GM21529 (cell line): Measurements from ENCODE around the gene SMYD4.
"Not testable (repeated sequence)": the region's sequence is repeated elsewhere in the genome, so short reads cannot be mapped to it uniquely, and the experiment has no call there.

ENCODE experiments used
- ATAC-seq: cut with Tn5 transposase; IDR thresholded peaks from one replicate; pipeline ENCODE4 v1.9.1; 2021; ENCODE audit not compliant: unreplicated experiment

Gene SMYD4, protein sequence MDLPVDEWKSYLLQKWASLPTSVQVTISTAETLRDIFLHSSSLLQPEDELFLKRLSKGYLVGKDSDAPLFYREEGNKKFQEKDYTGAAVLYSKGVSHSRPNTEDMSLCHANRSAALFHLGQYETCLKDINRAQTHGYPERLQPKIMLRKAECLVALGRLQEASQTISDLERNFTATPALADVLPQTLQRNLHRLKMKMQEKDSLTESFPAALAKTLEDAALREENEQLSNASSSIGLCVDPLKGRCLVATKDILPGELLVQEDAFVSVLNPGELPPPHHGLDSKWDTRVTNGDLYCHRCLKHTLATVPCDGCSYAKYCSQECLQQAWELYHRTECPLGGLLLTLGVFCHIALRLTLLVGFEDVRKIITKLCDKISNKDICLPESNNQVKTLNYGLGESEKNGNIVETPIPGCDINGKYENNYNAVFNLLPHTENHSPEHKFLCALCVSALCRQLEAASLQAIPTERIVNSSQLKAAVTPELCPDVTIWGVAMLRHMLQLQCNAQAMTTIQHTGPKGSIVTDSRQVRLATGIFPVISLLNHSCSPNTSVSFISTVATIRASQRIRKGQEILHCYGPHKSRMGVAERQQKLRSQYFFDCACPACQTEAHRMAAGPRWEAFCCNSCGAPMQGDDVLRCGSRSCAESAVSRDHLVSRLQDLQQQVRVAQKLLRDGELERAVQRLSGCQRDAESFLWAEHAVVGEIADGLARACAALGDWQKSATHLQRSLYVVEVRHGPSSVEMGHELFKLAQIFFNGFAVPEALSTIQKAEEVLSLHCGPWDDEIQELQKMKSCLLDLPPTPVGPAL

DNA sequence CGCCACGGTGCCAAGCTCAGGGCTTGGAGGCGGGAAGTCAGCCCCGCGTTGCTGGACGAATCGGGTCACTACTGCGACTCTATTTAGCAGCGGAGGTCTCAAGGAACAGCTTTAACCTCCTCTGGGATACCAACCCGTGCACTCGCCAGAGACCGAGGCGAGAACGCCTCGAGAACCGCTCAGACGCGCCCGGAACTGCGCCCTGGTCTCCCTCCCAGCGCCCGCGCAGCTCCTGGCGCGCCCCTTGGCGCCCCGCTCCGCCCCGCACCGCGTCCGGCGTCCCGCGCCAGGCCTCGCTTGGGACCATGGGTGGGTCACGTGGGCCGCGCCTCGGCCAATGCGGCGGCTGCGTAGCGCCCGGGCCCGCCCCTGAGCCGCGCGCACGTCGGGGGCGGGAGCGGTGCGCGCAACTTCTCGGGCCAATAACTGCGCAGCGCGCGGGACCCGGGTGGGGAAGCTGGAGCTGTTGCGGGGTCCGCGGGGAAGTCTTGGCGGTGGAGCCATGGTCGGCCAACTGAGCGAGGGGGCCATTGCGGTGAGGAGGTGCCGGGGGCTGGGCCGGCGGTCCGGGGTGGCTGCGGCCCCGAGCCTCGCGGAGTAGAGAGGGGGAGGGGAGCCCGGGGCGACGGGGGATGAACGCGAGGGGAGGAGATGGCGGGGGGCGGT is at the start of gene SMYD4, which contains the start of gene RPA1:
Gene SMYD4 (minus strand): TSS at position 311 of the 666 bp plus-strand sequence. CDS start 1,908 bp downstream, outside the sequence.
Gene RPA1 (plus strand): TSS at position 414 of the 666 bp plus-strand sequence. CDS start 89 bp downstream, at position 503.
- peak; percentile 87 for ATAC-seq

DNA sequence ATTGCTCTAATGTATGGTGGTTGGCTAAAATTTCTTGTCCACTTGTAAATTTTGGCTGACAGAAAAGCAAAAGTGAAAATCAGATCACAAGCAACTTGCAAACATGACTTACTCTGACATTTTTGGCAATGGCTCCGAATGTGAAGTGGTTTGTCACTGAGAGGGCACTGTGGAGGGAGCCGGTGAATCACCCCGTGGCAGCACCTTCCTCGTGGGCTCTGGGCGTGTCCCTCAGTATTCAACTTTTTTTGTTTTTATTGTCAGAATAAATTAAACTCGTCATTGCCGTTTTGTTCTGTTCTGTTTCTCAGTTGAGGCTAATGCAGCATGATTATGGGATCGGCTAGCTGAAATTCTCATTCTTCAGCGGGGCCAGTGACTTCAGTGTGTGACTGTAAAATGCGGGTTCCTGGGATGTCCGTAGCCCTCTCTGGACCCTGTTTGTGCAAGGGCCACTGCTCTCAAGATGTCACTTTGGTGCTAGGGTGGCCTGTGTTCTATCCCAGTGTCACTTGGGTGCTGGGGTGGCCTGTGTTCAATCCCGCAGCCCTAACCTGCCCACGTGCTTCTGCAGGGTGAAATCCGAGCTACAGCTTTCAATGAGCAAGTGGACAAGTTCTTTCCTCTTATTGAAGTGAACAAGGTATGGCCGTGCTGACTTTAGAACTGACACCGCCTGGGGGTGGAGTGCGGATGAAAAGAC is 48.9 kb upstream of the SMYD4 start:
- ATAC-seq = no peak

DNA sequence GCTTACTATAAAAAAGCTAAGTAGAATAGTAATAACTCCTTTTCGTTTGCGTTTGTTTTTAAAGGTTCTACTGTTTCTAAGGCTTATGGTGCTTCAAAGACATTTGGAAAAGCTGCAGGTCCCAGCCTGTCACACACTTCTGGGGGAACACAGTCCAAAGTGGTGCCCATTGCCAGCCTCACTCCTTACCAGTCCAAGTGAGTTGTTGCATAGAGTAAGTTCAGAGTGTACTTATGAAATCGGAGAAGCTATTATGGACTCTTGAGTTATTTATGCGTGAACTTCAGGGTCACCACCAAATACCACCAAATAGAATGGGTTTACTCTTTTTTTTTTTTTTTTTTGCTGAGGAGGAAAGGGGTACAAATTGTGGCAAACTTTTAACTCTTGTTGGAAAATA is 45.9 kb upstream of the SMYD4 start:
- ATAC-seq = no peak

DNA sequence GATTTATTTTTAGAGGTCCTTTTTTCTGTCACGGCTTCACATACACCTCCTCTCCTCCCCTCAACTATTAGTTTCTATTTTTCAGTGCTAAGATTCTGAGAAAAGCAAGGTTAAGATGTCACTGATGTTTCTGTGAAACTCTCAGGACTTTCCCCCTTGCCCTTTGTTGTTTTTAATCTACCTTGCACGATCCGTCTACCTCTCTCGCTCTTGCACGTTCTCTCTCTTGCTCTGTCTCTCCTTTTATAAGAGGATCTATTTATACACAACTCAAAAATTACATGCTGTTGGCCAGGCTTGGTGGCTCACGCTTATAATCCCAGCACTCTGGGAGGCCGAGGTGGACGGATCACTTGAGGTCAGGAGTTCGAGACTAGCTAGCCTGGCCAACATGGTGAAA is 43.7 kb upstream of the SMYD4 start:
- ATAC-seq = no peak

DNA sequence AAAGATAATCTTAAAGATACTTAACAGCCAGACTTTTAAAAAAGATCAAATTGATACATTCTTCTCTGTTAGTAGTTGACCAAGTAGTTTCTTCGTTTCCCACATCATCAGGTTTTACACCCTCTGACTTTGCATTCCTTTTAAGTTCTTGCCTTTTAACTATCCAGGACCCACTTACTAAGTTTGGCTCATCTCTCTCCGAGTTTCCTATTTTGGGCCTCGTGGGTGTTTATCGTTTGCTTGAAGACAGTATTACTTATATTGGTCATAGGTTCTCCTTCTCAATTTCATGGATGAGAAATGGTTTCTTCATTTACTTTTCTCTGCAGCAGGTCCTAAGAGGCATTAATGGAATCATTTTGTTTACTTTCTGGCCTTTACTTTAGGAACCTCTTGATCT is 43.3 kb upstream of the SMYD4 start:
- ATAC-seq = no peak

DNA sequence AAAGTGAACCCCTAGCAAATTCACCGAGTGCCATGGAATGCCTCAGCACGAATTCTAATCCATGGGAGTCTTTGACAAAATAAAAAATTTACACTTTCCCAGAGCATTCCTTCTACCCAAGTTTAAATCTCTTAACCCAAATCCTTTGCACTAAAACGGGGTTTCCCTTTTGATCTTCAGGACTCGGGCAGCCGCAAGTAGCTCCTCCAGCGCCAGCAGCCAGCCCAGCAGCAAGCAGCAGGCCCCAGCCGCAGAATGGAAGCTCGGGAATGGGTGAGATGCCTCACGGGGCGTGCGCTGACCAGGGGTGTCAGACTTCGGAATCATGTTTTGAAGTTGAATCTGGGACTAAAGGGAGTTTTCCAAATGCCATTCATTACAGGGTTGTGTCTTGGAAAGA is 42.6 kb upstream of the SMYD4 start:
- ATAC-seq = no peak

DNA sequence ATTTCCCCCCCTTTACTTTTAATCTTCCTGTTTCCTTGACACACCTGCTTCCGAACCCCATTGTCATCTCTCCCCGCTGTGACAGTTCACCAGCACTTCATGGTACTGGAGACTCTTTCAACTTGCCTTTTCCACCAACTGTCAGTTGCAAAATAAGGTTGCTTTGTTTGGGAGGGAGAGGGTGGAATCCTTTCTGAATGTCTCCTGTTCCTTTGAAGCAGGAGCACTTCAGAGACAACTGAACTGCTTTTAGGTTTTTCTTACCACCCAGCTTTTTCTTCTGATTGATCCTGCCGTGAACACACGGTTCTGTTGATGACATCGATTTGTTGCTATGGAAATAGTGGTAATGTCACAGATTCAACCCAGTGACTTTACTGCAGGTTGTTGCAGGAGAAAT is 42.1 kb upstream of the SMYD4 start:
- ATAC-seq = no peak

DNA sequence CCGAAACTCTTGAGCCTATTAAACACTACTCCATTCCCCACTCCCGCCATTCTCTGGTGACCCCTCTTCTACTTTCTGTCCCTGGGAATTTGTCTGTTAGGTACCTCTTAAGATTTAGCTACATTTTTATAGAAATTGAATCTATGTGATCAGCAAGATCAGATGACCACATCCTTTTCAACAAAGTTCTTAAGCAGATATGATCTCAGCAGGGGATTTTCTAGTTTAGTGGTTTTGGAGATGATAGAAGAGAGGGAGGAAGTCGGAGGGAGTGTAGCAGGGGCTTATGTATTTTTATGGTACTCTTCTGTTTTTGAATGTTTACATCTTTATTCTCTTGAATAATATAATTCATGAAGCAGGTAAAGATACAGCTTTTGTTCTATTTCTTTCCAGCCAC is 40.9 kb upstream of the SMYD4 start:
- ATAC-seq = no peak

DNA sequence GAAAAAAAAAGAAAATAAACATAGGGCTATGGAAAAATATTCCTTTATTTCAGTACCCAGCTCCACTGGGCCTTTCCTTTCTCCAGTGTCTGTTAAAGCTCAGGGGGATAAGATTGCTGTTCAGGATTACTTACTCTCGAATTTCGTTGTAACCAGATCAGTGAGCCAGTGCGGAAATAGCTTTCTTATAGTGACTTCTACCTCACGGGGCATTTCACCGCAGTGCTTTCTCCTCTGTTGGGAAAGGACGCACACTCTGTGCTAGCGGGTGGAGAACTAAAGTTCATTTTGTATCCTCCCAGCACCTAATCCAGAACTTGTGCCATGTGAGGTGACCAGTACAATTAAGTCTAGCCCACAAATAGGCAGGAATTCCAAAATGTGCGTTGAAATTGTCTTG is 38.4 kb upstream of the SMYD4 start:
- ATAC-seq = no peak

DNA sequence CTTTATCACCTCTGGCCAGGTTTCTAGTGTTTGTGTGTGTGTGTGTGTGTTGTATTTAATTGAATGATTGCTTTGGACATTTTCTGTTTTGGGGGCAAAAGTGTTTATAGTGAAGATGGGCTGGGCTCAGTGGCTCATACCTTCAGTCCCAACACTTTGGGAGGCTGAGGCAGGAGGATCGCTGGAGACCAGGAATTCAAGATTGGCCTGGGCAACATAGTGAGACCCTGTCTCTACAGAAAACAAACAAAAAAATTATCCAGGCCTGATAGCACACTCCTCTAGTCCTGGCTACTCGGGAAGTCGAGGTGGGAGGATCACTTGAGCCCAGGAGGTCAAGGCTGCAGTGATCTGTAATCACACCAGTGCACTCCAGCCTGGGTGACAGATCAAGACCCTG is 37.6 kb upstream of the SMYD4 start:
- ATAC-seq = no peak

DNA sequence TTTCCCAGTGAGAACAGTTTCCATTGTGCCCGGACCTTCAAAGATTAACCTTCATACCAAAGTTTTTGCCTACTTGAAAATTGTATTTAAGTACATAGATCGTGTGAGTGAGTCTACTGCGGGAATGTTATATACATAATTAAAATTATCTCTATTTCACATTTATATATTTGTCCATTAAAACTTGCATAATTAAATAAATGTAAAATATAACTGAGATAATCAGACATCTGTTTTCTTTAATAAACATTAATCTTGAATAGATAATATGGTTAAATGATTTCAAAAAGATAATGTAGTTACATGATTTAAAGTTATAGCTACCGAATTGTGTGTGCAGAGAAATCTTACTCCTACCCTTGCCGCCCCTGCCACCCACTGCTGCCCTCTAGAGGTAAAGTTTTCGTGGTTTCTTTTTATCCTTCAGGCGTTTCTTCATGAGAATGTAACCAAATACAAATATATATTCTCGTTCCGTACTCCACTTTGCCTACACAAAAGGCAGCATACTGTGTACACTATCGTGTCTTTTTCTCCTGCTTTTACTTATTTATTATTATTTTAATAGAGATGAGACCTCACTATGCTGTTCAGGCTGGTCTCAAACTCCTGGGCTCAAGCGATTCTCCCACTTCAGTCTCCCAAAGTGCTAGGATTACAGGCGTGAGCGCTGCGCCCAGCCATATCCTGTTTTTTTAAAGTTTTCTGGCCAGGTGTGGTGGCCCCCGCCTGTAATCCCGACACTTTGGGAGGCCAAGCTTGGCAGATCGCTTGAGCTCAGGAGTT is 35.7 kb upstream of the SMYD4 start:
- no peak for ATAC-seq

DNA sequence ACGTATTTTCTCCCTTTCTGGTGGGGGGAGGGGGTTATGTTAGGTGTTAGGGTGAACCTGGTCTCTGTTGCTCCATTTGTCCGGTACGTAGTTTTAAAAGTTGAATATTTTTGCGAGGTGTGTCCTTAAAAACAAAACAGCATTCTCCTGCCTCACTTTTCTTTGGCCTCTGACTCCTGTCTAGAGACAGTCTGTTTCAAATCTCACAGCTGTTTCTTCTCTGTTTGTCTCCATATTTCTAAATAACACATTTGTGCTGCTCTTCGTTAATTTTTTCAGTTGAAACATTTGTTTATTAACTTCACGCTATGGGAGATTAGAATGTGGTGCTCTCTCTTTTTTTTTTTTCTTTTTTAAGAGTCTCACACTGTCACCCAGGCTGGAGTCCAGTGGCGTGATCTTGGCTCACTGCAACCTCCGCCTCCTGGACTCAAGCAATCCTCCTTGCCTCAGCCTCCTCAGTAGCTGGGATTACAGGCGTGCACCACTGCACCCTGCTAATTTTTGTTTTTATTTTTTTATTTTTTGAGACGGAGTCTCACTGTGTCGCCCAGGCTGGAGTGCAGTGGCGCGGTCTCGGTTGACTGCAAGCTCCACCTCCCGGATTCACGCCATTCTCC is 31.8 kb upstream of the SMYD4 start:
- ATAC-seq = no peak

DNA sequence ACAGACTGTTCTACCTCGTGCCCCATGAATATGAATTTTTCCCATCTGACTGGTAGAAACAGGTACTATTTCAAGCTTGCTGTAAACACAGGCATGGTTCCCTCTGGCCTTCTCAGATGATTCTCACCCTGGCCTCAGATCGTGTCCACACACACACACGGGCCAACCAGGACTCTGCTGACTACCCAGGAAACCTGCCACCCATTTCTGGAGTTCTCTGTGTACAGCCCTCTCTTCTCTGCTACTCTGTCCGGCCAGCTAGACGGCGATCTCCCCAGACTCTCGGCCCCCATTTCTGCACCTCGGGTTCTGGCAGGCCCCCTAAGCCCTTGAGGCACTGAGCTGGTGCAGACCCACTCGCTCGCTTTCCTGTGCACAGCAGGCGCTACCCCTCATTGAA is 31.3 kb upstream of the SMYD4 start:
- ATAC-seq = no peak

DNA sequence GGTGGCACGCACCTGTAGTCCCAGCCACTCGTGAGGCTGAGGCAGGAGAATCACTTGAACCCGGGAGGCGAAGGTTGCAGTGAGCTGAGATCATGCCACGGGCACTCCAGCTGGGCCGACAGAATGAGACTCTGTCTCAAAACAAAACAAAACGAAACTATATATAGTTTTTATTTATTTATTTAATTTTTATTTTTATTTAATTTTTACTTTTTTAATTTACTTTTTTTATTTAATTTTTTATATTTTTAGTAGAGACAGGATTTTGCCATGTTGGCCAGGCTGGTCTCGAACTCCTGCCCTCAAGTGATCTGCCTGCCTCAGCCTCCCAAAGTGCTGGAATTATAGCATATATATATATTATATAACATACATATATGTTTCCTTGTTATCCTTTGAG is 26.8 kb upstream of the SMYD4 start:
- not testable (repeated sequence) for ATAC-seq

DNA sequence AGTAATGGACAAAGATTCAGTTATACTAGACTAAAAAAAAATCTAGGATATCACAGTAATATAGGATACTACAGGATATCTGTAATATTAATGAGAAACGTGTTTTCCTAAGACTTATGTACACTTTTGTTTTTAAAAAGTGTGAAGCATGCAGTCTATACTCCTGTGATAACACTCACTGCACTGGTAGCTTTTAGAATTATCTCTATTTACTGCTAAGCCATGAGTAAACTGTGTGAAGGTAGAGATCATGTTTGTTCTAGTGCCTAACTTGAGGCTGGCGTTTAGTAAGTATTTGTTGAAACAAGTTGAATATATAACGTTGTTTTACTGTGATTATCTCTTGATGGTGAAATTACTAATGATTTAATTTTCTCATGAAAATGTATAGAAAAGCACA is 24.0 kb upstream of the SMYD4 start:
- no peak for ATAC-seq

DNA sequence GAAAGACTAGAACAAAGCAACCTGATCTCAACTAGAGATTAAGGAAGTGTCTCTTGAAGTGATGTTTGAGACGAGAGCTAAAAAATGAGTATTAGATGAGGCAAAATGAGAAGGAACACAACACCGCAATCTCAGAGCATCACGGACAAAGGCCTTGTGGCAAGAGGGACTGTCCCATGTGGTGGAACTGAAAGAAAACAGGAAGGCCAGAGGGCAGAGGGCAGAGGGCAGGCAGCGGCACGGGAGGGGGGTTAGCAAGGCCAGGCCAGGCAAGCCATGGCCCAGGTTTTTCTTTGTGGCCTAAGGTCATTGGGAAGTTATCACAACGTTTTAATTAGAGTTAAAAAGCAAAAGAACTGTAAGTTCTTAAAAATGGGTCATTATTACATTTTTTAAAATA is 22.6 kb upstream of the SMYD4 start:
- ATAC-seq = no peak

DNA sequence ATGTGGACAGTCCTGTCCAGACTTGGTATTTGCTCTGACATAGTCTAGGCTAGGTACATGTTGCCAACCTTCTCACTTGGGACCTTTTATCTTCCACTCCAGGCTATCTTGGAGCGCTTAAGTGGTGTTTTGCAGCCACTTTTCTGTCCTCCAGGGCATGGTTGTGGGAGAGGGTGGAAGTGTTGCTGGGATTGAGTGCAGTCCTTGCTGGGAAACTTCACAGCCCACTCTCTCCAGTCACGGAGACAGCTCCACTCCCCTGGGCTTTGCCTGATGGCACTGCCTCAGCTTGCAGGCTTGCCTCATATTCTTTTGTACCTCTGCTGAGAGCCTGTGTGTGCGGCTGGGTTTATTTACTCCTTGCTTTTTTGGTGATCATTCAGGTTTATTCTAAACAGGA is 17.5 kb upstream of the SMYD4 start:
- no peak for ATAC-seq

DNA sequence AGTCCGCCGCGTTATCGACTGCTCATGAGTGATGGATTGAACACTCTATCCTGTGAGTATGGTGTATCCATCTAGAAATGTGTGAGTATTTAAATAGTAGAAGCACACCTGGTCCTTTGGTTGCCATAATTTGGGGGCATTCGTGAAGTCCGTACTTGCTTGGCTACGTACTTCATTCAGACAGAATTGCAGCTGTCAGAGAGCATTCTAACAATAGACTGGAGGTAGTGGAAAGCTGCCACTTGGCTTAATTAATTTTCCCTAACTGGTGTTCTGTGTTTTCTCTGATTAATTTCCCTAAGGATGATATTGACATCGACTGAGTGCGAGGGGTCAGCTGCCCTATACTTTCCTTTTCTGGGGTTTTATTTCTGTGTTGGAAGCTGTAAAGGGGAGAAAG is 14.2 kb upstream of the SMYD4 start:
- no peak for ATAC-seq

DNA sequence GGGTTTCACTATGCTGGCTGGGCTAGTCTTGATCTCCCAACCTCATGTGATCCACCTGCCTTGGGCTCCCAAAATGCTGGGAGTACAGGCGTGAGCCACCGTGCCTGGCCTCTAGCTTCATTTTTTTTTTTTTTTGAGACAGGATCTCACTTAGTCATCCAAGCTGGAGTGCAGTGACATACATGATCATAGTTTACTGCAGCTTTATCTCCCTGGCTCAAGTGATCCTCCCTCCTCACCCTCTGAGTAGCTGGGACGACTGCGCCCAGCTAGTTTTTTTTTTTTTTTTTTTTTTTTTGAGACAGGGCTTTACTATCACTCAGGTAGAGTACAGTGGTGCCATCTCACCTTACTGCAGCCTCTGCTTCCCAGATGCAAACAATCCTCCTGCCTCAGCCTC is 9.8 kb upstream of the SMYD4 start:
- no peak for ATAC-seq
